Measurements from ENCODE around the gene PARD6G.
A peak's percentile ranks its signal among the peaks of the same experiment; 100 is the strongest.

PARD6G gene

DNA sequence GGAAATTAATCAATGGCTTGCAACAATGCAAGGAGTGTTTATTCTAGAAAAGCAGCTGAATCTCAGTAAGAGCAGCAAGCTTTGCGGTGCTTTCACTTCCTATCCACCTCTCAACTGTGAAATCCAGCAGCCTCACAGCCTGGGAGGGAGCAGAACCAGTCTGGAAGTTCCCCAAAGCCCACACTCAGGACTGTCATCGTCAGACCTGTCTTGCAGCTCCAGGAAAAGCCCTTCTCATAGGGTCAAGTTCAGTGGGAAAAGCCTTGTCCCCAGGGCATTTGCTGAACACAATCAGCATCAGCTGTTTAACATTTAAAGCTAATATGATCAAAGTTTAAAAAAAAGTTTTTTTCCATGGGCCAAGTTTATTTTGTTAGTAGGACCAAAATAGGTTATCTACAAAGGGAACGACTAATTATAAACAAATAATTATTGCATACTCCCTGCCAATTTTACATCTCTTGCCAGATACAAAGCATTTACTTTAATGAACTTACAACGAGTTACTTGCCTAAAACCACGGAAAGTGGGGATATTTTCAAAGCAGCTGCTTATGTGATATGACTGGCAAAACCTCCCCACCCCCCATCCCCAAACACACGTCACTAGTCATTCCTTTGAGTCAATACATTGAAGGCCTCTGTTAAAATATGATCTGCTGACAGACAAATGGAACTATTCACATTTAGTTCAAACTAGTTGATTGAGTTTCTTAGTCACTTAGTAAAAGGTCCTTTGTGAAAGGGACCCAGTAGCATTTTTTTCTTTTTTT is 36.8 kb downstream of the PARD6G start:
- Histone ChIP-seq H3K27ac (ENCODE audit: low read depth, low read length) (no peak overlapping the region), H3K79me1 (ENCODE audit: low read length) (no peaks in the 10 kb centered on the region), H3K9ac (ENCODE audit: low read length) (no peak overlapping the region), H2BK120ac (ENCODE audit: low read depth, low read length) (no peak overlapping the region), H3K27me3 (ENCODE audit: insufficient read depth, low read length, poor library complexity) (no peaks in the 10 kb centered on the region), H3K4me3 (ENCODE audit: low read length) (no peak overlapping the region), H3K4me1 (ENCODE audit: control insufficient read depth, low read depth, low read length) (no peaks in the 10 kb centered on the region), H3K18ac (ENCODE audit: low read length) (no peak overlapping the region), H3K23ac (ENCODE audit: low read length) (no peak overlapping the region), H2BK5ac (ENCODE audit: low read length) (no peak overlapping the region), H2AK5ac (ENCODE audit: low read length) (no peak overlapping the region), H3K79me2 (ENCODE audit: control insufficient read depth, insufficient read depth, low read length) (no peaks in the 10 kb centered on the region), H2BK15ac (replicated peaks; ENCODE audit: low read depth) (no peak overlapping the region), H3K4ac (ENCODE audit: low read depth, low read length) (no peak overlapping the region), H4K8ac (ENCODE audit: low read depth, low read length) (no peak overlapping the region), H3K56ac (ENCODE audit: low read length) (no peak overlapping the region), H4K5ac (ENCODE audit: low read length) (no peak overlapping the region), H3K4me2 (ENCODE audit: low read length) (no peak overlapping the region), H3K36me3 (ENCODE audit: control insufficient read depth, insufficient read depth, low read length) (no peaks in the 10 kb centered on the region)
- no CpG with 5 or more reads among the region's 6 CpGs for WGBS (ENCODE audit: extremely low coverage, insufficient coverage, low lambda C conversion rate)
- peak; percentile 37 for DNase-seq

DNA sequence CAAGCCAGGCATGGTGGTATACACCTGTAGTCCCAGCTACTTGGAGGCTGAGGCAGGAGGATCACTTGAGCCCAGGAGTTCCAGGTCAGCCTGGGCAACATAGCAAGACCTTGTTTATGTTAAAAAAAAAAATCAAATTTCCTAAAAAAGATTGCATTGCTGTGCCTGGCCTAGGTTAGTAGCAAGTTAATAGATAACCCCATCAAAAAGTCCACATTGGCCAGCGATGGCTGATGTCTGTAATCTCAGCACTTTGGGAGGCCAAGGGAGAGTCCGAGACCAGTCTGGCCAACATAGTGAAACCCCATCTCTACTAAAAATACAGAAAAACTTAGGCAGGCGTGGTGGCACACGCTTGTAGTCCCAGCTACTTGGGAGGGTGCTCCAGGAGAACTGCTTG is 38.7 kb downstream of the PARD6G start:
- Histone ChIP-seq H3K56ac (ENCODE audit: low read length) (no peak overlapping the region), H3K9ac (ENCODE audit: low read length) (no peak overlapping the region), H4K8ac (ENCODE audit: low read depth, low read length) (no peak overlapping the region), H2BK120ac (ENCODE audit: low read depth, low read length) (no peak overlapping the region), H2AK5ac (ENCODE audit: low read length) (no peak overlapping the region), H3K79me1 (ENCODE audit: low read length) (no peaks in the 10 kb centered on the region), H3K18ac (ENCODE audit: low read length) (no peak overlapping the region), H3K4me2 (ENCODE audit: low read length) (no peak overlapping the region), H3K4me1 (ENCODE audit: control insufficient read depth, low read depth, low read length) (no peaks in the 10 kb centered on the region), H2BK5ac (ENCODE audit: low read length) (no peak overlapping the region), H2BK15ac (replicated peaks; ENCODE audit: low read depth) (no peak overlapping the region), H3K23ac (ENCODE audit: low read length) (no peak overlapping the region), H3K27ac (ENCODE audit: low read depth, low read length) (no peak overlapping the region), H3K4ac (ENCODE audit: low read depth, low read length) (no peak overlapping the region), H3K36me3 (ENCODE audit: control insufficient read depth, insufficient read depth, low read length) (no peaks in the 10 kb centered on the region), H4K5ac (ENCODE audit: low read length) (no peak overlapping the region), H3K4me3 (ENCODE audit: low read length) (no peak overlapping the region), H3K79me2 (ENCODE audit: control insufficient read depth, insufficient read depth, low read length) (no peaks in the 10 kb centered on the region), H3K27me3 (ENCODE audit: insufficient read depth, low read length, poor library complexity) (no peaks in the 10 kb centered on the region)
- WGBS (ENCODE audit: extremely low coverage, insufficient coverage, low lambda C conversion rate) = no CpG with 5 or more reads among the region's 4 CpGs
- DNase-seq = no peak

DNA sequence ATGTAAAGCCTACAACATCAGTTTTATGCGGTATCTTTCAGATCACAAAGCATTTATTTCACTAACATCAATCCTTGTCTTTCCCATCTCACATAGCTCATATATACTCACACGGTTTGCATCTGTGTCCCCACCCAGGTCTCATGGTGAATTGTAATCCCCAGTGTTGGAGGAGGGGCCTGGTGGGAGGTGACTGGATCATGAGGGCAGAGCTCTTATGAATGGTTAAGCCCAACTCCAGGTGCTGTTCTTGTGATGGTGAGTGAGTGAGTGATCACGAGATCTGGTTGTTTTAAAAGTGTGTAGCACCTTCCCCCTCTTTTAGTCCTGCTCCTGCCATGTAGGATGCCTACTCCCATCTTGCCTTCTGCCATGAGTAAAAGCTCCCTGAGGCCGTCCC is 42.0 kb downstream of the PARD6G start:
- no peak overlapping the region for H3K4me2 ChIP-seq (ENCODE audit: low read length)
- H2BK15ac ChIP-seq (replicated peaks; ENCODE audit: low read depth) = no peak overlapping the region
- H3K4me1 ChIP-seq (ENCODE audit: control insufficient read depth, low read depth, low read length) = no peaks in the 10 kb centered on the region
- no peak overlapping the region for H3K9ac ChIP-seq (ENCODE audit: low read length)
- H2BK5ac ChIP-seq (ENCODE audit: low read length) = no peak overlapping the region
- no peak overlapping the region for H3K56ac ChIP-seq (ENCODE audit: low read length)
- no peak overlapping the region for H3K23ac ChIP-seq (ENCODE audit: low read length)
- no peak overlapping the region for H3K18ac ChIP-seq (ENCODE audit: low read length)
- H2BK120ac ChIP-seq (ENCODE audit: low read depth, low read length) = no peak overlapping the region
- H3K79me2 ChIP-seq (ENCODE audit: control insufficient read depth, insufficient read depth, low read length) = no peaks in the 10 kb centered on the region
- no peak overlapping the region for H3K4me3 ChIP-seq (ENCODE audit: low read length)
- H4K8ac ChIP-seq (ENCODE audit: low read depth, low read length) = no peak overlapping the region
- no peak overlapping the region for H3K27ac ChIP-seq (ENCODE audit: low read depth, low read length)
- no peaks in the 10 kb centered on the region for H3K79me1 ChIP-seq (ENCODE audit: low read length)
- H4K5ac ChIP-seq (ENCODE audit: low read length) = no peak overlapping the region
- no peaks in the 10 kb centered on the region for H3K36me3 ChIP-seq (ENCODE audit: control insufficient read depth, insufficient read depth, low read length)
- H3K27me3 ChIP-seq (ENCODE audit: insufficient read depth, low read length, poor library complexity) = no peaks in the 10 kb centered on the region
- no peak overlapping the region for H3K4ac ChIP-seq (ENCODE audit: low read depth, low read length)
- DNase-seq = no peak
- no CpG with 5 or more reads among the region's 4 CpGs for WGBS (ENCODE audit: extremely low coverage, insufficient coverage, low lambda C conversion rate)
- H2AK5ac ChIP-seq (ENCODE audit: low read length) = no peak overlapping the region

DNA sequence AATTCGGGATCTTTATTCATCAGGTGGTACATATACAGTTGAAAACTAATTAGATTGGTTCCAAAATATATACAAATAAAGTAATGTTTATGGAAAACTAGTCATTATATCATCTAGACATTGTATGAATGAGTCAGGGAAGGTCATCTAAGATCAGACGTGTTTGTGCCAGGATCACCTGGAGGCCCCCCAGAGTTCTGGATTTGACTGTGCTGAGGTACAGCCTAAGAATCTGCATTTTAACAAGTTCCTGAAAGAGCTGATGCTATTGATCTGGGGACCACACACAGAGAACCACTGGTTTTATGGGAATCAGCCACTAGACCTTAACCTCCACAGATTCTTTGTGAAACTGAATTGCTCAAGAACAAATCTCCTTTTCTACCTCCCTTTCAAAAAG is 43.2 kb downstream of the PARD6G start:
- H2AK5ac ChIP-seq (ENCODE audit: low read length) = no peak overlapping the region
- H3K4me3 ChIP-seq (ENCODE audit: low read length) = no peak overlapping the region
- no peaks in the 10 kb centered on the region for H3K27me3 ChIP-seq (ENCODE audit: insufficient read depth, low read length, poor library complexity)
- no peaks in the 10 kb centered on the region for H3K79me1 ChIP-seq (ENCODE audit: low read length)
- H3K9ac ChIP-seq (ENCODE audit: low read length) = no peak overlapping the region
- H2BK15ac ChIP-seq (replicated peaks; ENCODE audit: low read depth) = no peak overlapping the region
- no peaks in the 10 kb centered on the region for H3K4me1 ChIP-seq (ENCODE audit: control insufficient read depth, low read depth, low read length)
- no peak overlapping the region for H4K5ac ChIP-seq (ENCODE audit: low read length)
- H3K4ac ChIP-seq (ENCODE audit: low read depth, low read length) = no peak overlapping the region
- H3K27ac ChIP-seq (ENCODE audit: low read depth, low read length) = no peak overlapping the region
- H3K56ac ChIP-seq (ENCODE audit: low read length) = no peak overlapping the region
- no peak overlapping the region for H3K4me2 ChIP-seq (ENCODE audit: low read length)
- WGBS (ENCODE audit: extremely low coverage, insufficient coverage, low lambda C conversion rate) = no CpG with 5 or more reads among the region's 2 CpGs
- H3K79me2 ChIP-seq (ENCODE audit: control insufficient read depth, insufficient read depth, low read length) = no peaks in the 10 kb centered on the region
- H3K23ac ChIP-seq (ENCODE audit: low read length) = no peak overlapping the region
- no peak overlapping the region for H3K18ac ChIP-seq (ENCODE audit: low read length)
- H2BK5ac ChIP-seq (ENCODE audit: low read length) = no peak overlapping the region
- no peaks in the 10 kb centered on the region for H3K36me3 ChIP-seq (ENCODE audit: control insufficient read depth, insufficient read depth, low read length)
- no peak overlapping the region for H2BK120ac ChIP-seq (ENCODE audit: low read depth, low read length)
- DNase-seq = no peak
- no peak overlapping the region for H4K8ac ChIP-seq (ENCODE audit: low read depth, low read length)

DNA sequence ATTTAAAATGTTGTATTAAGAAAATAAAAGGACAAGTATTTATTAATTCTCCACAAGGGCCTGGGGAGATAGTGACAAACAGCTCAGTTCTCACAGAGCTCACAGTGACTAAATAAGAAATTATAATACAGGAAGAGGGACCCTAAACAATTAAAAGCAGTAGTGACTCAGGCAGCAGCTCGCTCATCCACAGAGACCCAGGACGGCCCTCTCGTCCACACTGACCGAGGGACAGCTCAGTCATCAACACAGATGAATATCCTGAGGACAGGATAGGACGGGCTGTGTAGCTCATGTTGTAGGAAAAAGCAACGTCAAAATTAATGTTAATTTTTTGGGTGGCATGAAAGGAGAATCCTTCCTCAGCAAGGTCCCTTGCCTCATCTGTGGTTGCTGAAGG is 44.1 kb downstream of the PARD6G start:
- no peak overlapping the region for H3K4me3 ChIP-seq (ENCODE audit: low read length)
- H3K4me1 ChIP-seq (ENCODE audit: control insufficient read depth, low read depth, low read length) = no peaks in the 10 kb centered on the region
- H3K56ac ChIP-seq (ENCODE audit: low read length) = no peak overlapping the region
- no peak overlapping the region for H3K9ac ChIP-seq (ENCODE audit: low read length)
- H4K8ac ChIP-seq (ENCODE audit: low read depth, low read length) = no peak overlapping the region
- no peak overlapping the region for H3K27ac ChIP-seq (ENCODE audit: low read depth, low read length)
- no peak overlapping the region for H3K18ac ChIP-seq (ENCODE audit: low read length)
- WGBS (ENCODE audit: extremely low coverage, insufficient coverage, low lambda C conversion rate) = no CpG with 5 or more reads among the region's 6 CpGs
- H2BK5ac ChIP-seq (ENCODE audit: low read length) = no peak overlapping the region
- no peak overlapping the region for H2BK15ac ChIP-seq (replicated peaks; ENCODE audit: low read depth)
- no peak overlapping the region for H3K23ac ChIP-seq (ENCODE audit: low read length)
- no peak overlapping the region for H3K4me2 ChIP-seq (ENCODE audit: low read length)
- H3K36me3 ChIP-seq (ENCODE audit: control insufficient read depth, insufficient read depth, low read length) = no peaks in the 10 kb centered on the region
- no peak for DNase-seq
- no peaks in the 10 kb centered on the region for H3K79me2 ChIP-seq (ENCODE audit: control insufficient read depth, insufficient read depth, low read length)
- no peak overlapping the region for H2AK5ac ChIP-seq (ENCODE audit: low read length)
- H2BK120ac ChIP-seq (ENCODE audit: low read depth, low read length) = no peak overlapping the region
- no peak overlapping the region for H4K5ac ChIP-seq (ENCODE audit: low read length)
- no peaks in the 10 kb centered on the region for H3K79me1 ChIP-seq (ENCODE audit: low read length)
- no peaks in the 10 kb centered on the region for H3K27me3 ChIP-seq (ENCODE audit: insufficient read depth, low read length, poor library complexity)
- H3K4ac ChIP-seq (ENCODE audit: low read depth, low read length) = no peak overlapping the region
